Psoas muscle (tissue), 8 donors: ENCODE measurements around the gene DNAJA2. TPM values are rescaled to one million over a fixed set of nuclear protein-coding genes. Genes with fewer than 3 reads are reported as not detected.

ENCODE experiments used
- ATAC-seq, 4 donors: fragments of 200-7000 bp; cut with Tn5 transposase; one replicate each; pipeline ENCODE4 v1.9.1; 2020; ENCODE audit warnings: moderate library complexity in 3 of 4, mild to moderate bottlenecking in 2 of 4
- DNase-seq, 2 donors: peaks; one replicate each; pipeline ENCODE4 v3.0.0-alpha.2; 2020
- H3K27ac ChIP-seq: fragments of 200-600 bp; one replicate; pipeline ENCODE4 v1.8.0; 2022
- H3K27me3 ChIP-seq, 3 donors: fragments of 200-600 bp in 1 of 3; one replicate each; pipeline versions ENCODE4 v1.6.1 to v1.8.0; 2013 to 2022; ENCODE audit warnings: low read length in 2 of 3, mild to moderate bottlenecking in 2 of 3, moderate library complexity in 1 of 3; ENCODE audit not compliant: insufficient read depth in 3 of 3
- H3K36me3 ChIP-seq, 2 donors: fragments of 200-600 bp in 1 of 2; one replicate each; pipeline versions ENCODE4 v1.6.1 to v1.8.0; 2013 to 2022; ENCODE audit warnings: low read depth in 1 of 2, mild to moderate bottlenecking in 1 of 2, moderate library complexity in 1 of 2; ENCODE audit not compliant: insufficient read depth in 1 of 2
- H3K4me1 ChIP-seq: fragments of 200-600 bp; one replicate; pipeline ENCODE4 v1.8.0; 2022
- H3K4me3 ChIP-seq: fragments of 200-600 bp; one replicate; pipeline ENCODE4 v1.8.0; 2022; ENCODE audit warnings: mild to moderate bottlenecking
- H3K9me3 ChIP-seq: fragments of 200-600 bp; one replicate; pipeline ENCODE4 v1.8.0; 2022
- CTCF ChIP-seq: fragments of 200-600 bp; IDR thresholded peaks from one replicate; pipeline ENCODE4 v1.8.0; 2022; ENCODE audit warnings: antibody characterized with exemption
- WGBS, 3 donors: extraction: QIAGEN DNeasy Blood & Tissue Kit; methylation state at CpG; one replicate each; pipeline versions ENCODE4 v1.1.6 to v1.1.7; 2013; 5-methylcytosine and 5-hydroxymethylcytosine counted together
- intact Hi-C, 2 donors: fragments of 100-400 bp; cut with DNase I; formaldehyde crosslinking; loops; one replicate each; pipeline versions ENCODE4 v1.11.0 to v1.14.2; 2022
- polyA plus RNA-seq, 3 donors: library from polyadenylated mRNA; stranded (reverse); fragments of 200-250 nt; gene quantifications; one replicate each; pipeline ENCODE4 v1.2.3, GENCODE V29; 2013
- total RNA-seq, 4 donors: library from RNA; stranded (reverse); fragmentation: NEBNext Ultra II Directional in 2 of 4; extraction: Animal tissue kit (Norgen Biotek cat#: 25700) in 2 of 4; gene quantifications; one replicate each; pipeline versions ENCODE4 v1.2.1 to v1.2.4, GENCODE V29; 2021 to 2023
- donor health status: healthy with polysubstance abuse.
- donor health status: DM: no; HTN: no; CAD: no; lungs with moderate emphysema.
- donor health status: Bipolar disorder and iron deficiency.
- donor health status: healthy.
- donor health status: DM: yes; HTN: yes; CAD: no.
- donor health status: DM: no; HTN: no; CAD: no.
- donor health status: DM: no; HTN: no; CAD: no.
- donor health status: DM: yes; HTN: yes; CAD: no.

DNAJA2 gene
- total and polyA plus RNA-seq, 7 donors, result 64.3 to 96.4 (median 78.1) TPM

GRCh38 chr16:46974352-46974751 is 878 bp upstream of the DNAJA2 start:
- DNase-seq (no peak), ATAC-seq (peak; percentile 17 to 42 (median 25))
- H3K36me3 ChIP-seq, result peaks cover 3 to 22% of the 10 kb centered on the region in 2 donors
- H3K27ac ChIP-seq, result peak overlapping the region; percentile 98
- H3K4me1 ChIP-seq, result peaks cover 40% of the 10 kb centered on the region
- H3K27me3 ChIP-seq, result no peaks in the 10 kb centered on the region
- no peaks in the 10 kb centered on the region for H3K9me3 ChIP-seq
- peak overlapping the region; percentile 82 for H3K4me3 ChIP-seq
- no peak for TF ChIP-seq CTCF
- intact Hi-C loops, result no loop called here
- 54 to 66% (median 57%) methylated on average over 6 of the region's 6 CpGs for WGBS, 3 donors

GRCh38 chr16:46973996-46974324 is 486 bp upstream of the DNAJA2 start:
- Histone ChIP-seq H3K9me3 (no peaks in the 10 kb centered on the region), H3K36me3 (peaks cover 3 to 25% of the 10 kb centered on the region in 2 donors), H3K27me3 (no peaks in the 10 kb centered on the region), H3K4me1 (peaks cover 44% of the 10 kb centered on the region), H3K27ac (peak overlapping the region; percentile 98), H3K4me3 (peak overlapping the region; percentile 82)
- DNase-seq (no peak), ATAC-seq (no peak)
- 2 to 3% (median 2%) methylated on average over 14 of the region's 14 CpGs for WGBS, 3 donors
- intact Hi-C loops, result no loop called here
- no peak for TF ChIP-seq CTCF

- Histone ChIP-seq H3K4me1 (peaks cover 49% of the 10 kb centered on the region), H3K4me3 (peak overlapping the region; percentile 82), H3K9me3 (no peaks in the 10 kb centered on the region), H3K27ac (peak overlapping the region; percentile 98), H3K27me3 (no peaks in the 10 kb centered on the region), H3K36me3 (peaks cover 3 to 39% of the 10 kb centered on the region in 2 donors)
- peak in 3 of 4 donors; percentile 0 to 11 (median 2) for ATAC-seq
- intact Hi-C loops, result no loop called here
- DNase-seq, result peak; percentile 37 to 64
- TF ChIP-seq CTCF, result no peak
- 1% methylated on average over 42 to 48 of the region's 48 CpGs for WGBS, 3 donors
Observed at GRCh38 chr16:46972429-46973206, 856 bp downstream of the DNAJA2 start.

GRCh38 chr16:46971271-46971670 is 2.2 kb downstream of the DNAJA2 start:
- 90 to 94% (median 94%) methylated on average over 7 of the region's 7 CpGs for WGBS, 3 donors
- H3K4me1 ChIP-seq, result peaks cover 42% of the 10 kb centered on the region
- H3K36me3 ChIP-seq, result peaks cover 8 to 52% of the 10 kb centered on the region in 2 donors
- no peak for DNase-seq
- no peak for ATAC-seq
- intact Hi-C loops, result no loop called here
- peak overlapping the region; percentile 82 for H3K4me3 ChIP-seq
- H3K27me3 ChIP-seq, result no peaks in the 10 kb centered on the region
- no peaks in the 10 kb centered on the region for H3K9me3 ChIP-seq
- H3K27ac ChIP-seq, result no peak overlapping the region
- TF ChIP-seq CTCF, result no peak
